ENCODE measurements around the gene KISS1R.
A peak's percentile ranks its signal among the peaks of the same experiment; 100 is the strongest.
"Not testable (repeated sequence)": the region's sequence is repeated elsewhere in the genome, so short reads cannot be mapped to it uniquely, and the experiment has no call there.

KISS1R gene

DNA sequence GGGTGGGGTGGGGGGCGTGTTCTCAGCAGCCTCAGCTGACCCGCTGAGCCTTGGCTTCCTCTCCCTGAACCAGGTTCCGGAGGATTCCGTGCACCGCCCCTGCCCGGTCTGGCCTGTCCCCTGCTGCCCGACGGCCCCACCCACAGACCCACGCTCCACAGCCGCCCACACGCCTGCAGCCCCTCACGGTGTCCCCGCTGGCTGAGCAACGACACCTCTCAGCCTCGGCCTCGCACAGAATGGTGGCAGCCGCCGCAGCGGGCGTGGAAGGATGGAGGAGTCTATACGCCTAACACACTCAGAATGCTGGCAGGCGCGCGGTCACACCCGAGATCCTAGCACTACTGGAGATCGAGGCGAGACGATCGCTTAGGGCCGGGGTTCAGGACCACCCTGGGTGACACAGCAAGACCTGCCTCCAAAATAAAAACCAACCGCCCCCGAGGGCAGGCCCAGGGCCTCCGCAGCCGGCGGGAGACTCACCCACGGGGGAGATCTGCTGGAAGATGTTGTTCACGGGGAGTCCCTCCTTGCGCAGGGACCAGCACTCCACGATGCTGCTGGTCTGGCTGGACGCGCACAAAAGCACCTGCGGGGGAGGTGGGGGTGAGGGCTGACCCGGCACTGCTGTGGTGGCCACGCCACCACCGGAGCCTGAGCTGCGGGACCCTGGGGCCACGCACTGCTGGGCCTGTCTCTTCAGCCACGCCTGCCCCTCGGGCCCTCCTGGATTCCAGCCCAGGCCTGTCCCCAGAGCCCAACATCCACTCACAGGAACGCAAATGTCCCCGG is 32.5 kb upstream of the KISS1R start:
- Histone ChIP-seq H3K9me3 (ENCODE audit: low read length) (no peaks in the 10 kb centered on the region), H3K27me3 (ENCODE audit: control insufficient read depth in 1 of 2, insufficient read depth in 2 of 2, low read length in 2 of 2) (no peaks in the 10 kb centered on the region), H3K4me3 (ENCODE audit: low read depth in 1 of 2, low read length in 2 of 2) (no peak overlapping the region), H3K36me3 (ENCODE audit: insufficient read depth, low read length) (peaks cover 61% of the 10 kb centered on the region), H3K4me1 (ENCODE audit: insufficient read depth, low read length) (no peaks in the 10 kb centered on the region), H3K9ac (ENCODE audit: low read length) (no peak overlapping the region), H3K27ac (ENCODE audit: low read depth, low read length) (no peak overlapping the region)

DNA sequence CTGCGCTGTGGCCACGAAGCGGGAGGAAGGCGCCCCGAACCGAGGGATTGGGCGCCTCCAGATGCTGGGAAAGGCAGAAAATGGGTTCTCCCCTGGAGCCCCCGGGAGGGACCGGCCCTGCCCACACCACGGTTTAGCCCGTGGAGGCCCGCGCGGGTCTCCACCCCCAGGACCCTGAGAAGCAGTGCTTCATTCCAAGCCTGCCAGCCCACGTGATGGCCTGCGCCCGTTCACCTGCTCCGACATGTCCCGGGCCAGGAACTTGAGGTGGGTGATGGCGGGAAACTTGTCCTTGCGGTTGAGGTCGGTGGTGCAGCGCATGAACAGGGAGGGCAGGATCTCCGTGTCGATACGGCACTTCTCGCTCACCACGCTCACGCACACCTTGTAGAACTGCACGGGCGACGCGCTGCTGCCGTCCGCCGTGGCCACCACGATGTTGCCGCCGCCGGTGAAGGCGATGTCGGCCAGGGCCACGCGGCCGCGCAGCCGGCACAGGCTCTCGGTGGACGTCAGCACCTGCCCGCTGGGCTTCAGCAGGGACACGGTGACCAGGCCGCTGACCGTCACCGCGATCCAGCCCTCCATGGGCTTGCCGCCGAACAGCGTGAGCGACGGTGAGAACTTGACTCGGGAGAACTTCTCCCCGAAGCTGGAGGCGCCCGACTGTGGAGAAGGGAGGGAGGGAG is 31.5 kb upstream of the KISS1R start:
- Histone ChIP-seq H3K27me3 (ENCODE audit: control insufficient read depth in 1 of 2, insufficient read depth in 2 of 2, low read length in 2 of 2) (no peaks in the 10 kb centered on the region), H3K4me3 (ENCODE audit: low read depth in 1 of 2, low read length in 2 of 2) (no peak overlapping the region), H3K9ac (ENCODE audit: low read length) (no peak overlapping the region), H3K9me3 (ENCODE audit: low read length) (no peaks in the 10 kb centered on the region), H3K4me1 (ENCODE audit: insufficient read depth, low read length) (no peaks in the 10 kb centered on the region), H3K36me3 (ENCODE audit: insufficient read depth, low read length) (peaks cover 70% of the 10 kb centered on the region), H3K27ac (ENCODE audit: low read depth, low read length) (no peak overlapping the region)

DNA sequence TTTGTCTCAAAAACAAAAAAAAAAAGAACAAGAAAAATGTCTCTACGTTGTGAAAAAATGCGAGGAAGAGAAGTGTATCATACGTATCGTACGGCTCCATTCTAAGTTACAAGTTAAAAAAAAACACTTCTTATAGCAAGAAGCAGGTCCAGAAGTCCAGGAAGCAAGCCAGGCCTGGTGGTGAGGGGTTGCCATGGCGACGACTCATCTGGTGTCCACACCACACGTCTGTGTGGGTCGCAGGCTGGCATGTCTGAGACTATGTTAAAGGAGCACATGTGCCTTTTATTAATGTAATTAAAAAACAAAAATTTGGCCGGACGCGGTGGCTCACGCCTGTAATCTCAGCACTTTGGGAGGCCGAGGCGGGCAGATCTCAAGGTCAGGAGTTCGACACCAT is 30.1 kb upstream of the KISS1R start:
- Histone ChIP-seq H3K9me3 (ENCODE audit: low read length) (no peaks in the 10 kb centered on the region), H3K9ac (ENCODE audit: low read length) (no peak overlapping the region), H3K36me3 (ENCODE audit: insufficient read depth, low read length) (peaks cover 57% of the 10 kb centered on the region), H3K27ac (ENCODE audit: low read depth, low read length) (no peak overlapping the region), H3K27me3 (ENCODE audit: control insufficient read depth in 1 of 2, insufficient read depth in 2 of 2, low read length in 2 of 2) (no peaks in the 10 kb centered on the region), H3K4me1 (ENCODE audit: insufficient read depth, low read length) (peaks cover 4% of the 10 kb centered on the region), H3K4me3 (ENCODE audit: low read depth in 1 of 2, low read length in 2 of 2) (no peak overlapping the region)

DNA sequence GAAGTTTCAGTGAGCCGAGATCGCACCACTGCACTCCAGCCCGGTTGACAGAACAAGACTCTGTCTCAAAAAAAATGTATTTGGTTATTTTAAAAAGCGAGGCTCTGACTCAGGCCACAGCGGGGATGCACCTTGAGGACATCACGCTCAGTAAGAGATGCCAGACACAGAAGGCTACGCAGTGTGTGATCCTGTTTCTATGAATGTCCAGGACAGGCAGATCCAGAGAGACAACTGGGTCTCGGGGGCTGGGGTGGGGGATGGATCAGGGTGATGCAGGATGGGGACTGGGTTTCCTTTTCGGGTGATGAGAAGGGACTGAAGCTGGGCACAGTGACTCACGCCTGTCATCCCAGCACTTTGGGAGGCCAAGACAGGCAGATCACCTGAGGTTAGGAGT is 29.5 kb upstream of the KISS1R start:
- Histone ChIP-seq H3K4me3 (ENCODE audit: low read depth in 1 of 2, low read length in 2 of 2) (no peak overlapping the region), H3K27ac (ENCODE audit: low read depth, low read length) (no peak overlapping the region), H3K9ac (ENCODE audit: low read length) (no peak overlapping the region), H3K36me3 (ENCODE audit: insufficient read depth, low read length) (peaks cover 51% of the 10 kb centered on the region), H3K27me3 (ENCODE audit: control insufficient read depth in 1 of 2, insufficient read depth in 2 of 2, low read length in 2 of 2) (no peaks in the 10 kb centered on the region), H3K4me1 (ENCODE audit: insufficient read depth, low read length) (peaks cover 6% of the 10 kb centered on the region), H3K9me3 (ENCODE audit: low read length) (no peaks in the 10 kb centered on the region)

DNA sequence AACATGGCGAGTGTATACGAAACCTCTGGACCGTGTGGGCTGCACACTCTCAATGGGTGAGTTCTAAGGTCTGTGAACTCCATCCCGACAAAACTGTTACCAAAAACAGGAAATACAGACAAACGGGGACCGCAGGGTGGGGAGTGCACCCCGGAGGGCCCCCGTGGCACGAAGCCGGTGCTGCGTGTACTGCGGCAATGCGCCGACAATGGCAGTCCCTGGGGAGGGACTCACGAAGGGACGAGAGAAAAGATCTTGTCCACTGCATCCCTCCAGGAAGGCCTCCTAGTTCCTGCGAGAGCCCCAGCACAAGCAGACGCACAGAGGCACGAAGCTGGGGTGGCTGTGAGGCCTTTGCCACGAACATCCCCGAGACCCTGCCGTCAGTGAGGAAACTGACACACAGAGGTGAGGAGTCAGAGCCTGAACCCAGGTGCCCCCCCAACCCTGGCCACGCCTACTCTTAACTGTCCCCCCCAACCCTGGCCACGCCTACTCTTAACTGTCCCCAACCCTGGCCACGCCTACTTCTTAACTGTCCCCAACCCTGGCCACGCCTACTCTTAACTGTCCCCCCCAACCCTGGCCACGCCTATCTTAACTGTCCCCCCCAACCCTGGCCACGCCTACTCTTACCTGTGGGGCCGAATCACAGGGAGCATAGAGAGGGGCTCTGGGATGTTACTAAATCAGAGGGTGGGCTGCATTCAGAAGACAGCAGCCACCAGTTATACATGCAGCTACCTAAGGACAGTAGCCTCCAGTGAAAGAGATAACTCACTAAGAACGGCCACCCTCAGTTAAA is 28.4 kb upstream of the KISS1R start:
- H3K27ac ChIP-seq (ENCODE audit: low read depth, low read length) = no peak overlapping the region
- H3K36me3 ChIP-seq (ENCODE audit: insufficient read depth, low read length) = peaks cover 41% of the 10 kb centered on the region
- no peak overlapping the region for H3K4me3 ChIP-seq (ENCODE audit: low read depth in 1 of 2, low read length in 2 of 2)
- H3K9me3 ChIP-seq (ENCODE audit: low read length) = no peaks in the 10 kb centered on the region
- peaks cover 6% of the 10 kb centered on the region for H3K4me1 ChIP-seq (ENCODE audit: insufficient read depth, low read length)
- no peaks in the 10 kb centered on the region for H3K27me3 ChIP-seq (ENCODE audit: control insufficient read depth in 1 of 2, insufficient read depth in 2 of 2, low read length in 2 of 2)
- H3K9ac ChIP-seq (ENCODE audit: low read length) = no peak overlapping the region

DNA sequence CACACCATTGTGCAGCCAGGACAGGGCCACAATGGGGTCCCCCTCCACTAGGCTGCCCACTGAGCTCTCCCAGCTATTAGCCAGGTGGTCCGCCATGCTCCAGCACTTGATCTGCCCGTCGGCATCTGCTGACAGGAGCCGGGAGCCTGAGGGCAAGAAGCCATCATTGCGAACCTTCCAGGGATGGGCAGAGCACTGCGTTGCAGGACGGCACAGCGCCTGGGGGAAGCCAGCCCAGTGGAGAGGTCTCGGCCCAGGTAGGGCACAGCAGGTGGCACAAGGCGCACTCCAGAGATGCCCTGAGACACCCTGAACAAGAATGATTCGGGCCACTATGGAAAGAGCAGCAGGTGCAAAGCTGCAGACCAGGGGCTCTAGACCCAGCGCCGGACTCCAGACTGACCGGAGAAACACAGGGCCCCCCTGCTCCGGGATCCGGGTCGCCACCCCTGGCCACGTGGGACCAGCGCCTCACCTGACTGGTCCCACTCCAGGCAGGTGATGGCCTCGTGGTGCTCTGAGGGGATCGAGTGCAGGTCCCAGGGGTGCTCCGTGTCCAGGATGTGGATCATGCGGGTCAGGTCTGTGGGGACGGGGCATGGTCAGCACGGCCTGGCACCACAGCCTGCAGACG is 27.4 kb upstream of the KISS1R start:
- Histone ChIP-seq H3K4me1 (ENCODE audit: insufficient read depth, low read length) (peaks cover 6% of the 10 kb centered on the region), H3K36me3 (ENCODE audit: insufficient read depth, low read length) (peaks cover 34% of the 10 kb centered on the region), H3K9ac (ENCODE audit: low read length) (no peak overlapping the region), H3K27me3 (ENCODE audit: control insufficient read depth in 1 of 2, insufficient read depth in 2 of 2, low read length in 2 of 2) (no peaks in the 10 kb centered on the region), H3K4me3 (ENCODE audit: low read depth in 1 of 2, low read length in 2 of 2) (no peak overlapping the region), H3K9me3 (ENCODE audit: low read length) (no peaks in the 10 kb centered on the region), H3K27ac (ENCODE audit: low read depth, low read length) (no peak overlapping the region)

DNA sequence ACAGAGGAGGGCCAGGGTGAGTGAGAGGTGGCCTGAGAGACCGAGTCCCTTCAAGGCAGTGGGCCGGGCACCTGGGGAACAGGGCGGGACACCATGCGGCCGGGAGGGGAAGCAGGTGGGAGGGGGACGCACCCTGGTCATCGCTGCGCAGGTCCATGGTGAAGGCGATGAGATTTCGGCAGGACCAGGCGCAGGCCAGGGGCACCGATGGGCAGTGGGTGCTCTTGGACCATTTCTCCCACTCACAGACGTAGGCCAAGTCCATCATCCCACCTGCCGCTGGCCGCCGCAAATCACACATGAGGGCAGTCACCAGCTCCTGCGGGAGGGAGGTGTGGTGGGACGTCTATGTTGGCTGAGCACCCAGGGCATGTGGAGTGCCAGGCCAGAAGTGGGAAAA is 26.3 kb upstream of the KISS1R start:
- Histone ChIP-seq H3K9me3 (ENCODE audit: low read length) (no peaks in the 10 kb centered on the region), H3K27ac (ENCODE audit: low read depth, low read length) (no peak overlapping the region), H3K4me1 (ENCODE audit: insufficient read depth, low read length) (peaks cover 6% of the 10 kb centered on the region), H3K27me3 (ENCODE audit: control insufficient read depth in 1 of 2, insufficient read depth in 2 of 2, low read length in 2 of 2) (no peaks in the 10 kb centered on the region), H3K4me3 (ENCODE audit: low read depth in 1 of 2, low read length in 2 of 2) (no peak overlapping the region), H3K9ac (ENCODE audit: low read length) (no peak overlapping the region), H3K36me3 (ENCODE audit: insufficient read depth, low read length) (peaks cover 25% of the 10 kb centered on the region)

DNA sequence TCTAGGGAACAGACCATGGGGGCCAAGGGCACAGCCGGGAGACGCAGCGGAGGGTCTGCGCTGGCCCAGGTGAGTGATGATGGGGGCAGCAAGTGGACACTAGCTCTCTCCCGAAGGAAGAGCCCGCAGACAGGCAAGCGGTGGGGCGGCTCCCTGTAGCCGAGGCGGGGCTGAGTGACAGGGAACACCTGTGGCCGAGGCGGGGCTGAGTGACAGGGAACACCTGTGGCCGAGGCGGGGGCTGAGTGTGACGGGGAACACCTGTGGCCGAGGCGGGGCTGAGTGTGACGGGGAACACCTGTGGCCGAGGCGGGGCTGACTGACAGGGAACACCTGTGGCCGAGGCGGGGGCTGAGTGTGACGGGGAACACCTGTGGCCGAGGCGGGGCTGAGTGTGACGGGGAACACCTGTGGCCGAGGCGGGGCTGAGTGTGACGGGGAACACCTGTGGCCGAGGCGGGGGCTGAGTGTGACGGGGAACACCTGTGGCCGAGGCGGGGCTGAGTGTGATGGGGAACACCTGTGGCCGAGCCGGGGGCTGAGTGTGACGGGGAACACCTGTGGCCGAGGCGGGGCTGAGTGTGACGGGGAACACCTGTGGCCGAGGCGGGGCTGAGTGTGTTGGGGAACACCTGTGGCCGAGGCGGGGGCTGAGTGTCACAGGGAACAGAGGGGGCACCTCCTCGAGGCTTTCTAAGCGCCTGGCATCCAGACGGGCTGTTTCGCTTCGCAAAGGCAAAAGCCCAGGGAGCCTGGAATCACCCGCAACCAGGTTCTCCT is 25.5 kb upstream of the KISS1R start:
- peaks cover 19% of the 10 kb centered on the region for H3K36me3 ChIP-seq (ENCODE audit: insufficient read depth, low read length)
- H3K9me3 ChIP-seq (ENCODE audit: low read length); H3K27me3 ChIP-seq (ENCODE audit: control insufficient read depth in 1 of 2, insufficient read depth in 2 of 2, low read length in 2 of 2); H3K4me1 ChIP-seq (ENCODE audit: insufficient read depth, low read length): not testable (repeated sequence)
- H3K27ac ChIP-seq (ENCODE audit: low read depth, low read length) = peak overlapping the region; percentile 61
- peak overlapping the region; percentile 79 to 91 for H3K4me3 ChIP-seq (ENCODE audit: low read depth in 1 of 2, low read length in 2 of 2)
- H3K9ac ChIP-seq (ENCODE audit: low read length) = peak overlapping the region; percentile 61

DNA sequence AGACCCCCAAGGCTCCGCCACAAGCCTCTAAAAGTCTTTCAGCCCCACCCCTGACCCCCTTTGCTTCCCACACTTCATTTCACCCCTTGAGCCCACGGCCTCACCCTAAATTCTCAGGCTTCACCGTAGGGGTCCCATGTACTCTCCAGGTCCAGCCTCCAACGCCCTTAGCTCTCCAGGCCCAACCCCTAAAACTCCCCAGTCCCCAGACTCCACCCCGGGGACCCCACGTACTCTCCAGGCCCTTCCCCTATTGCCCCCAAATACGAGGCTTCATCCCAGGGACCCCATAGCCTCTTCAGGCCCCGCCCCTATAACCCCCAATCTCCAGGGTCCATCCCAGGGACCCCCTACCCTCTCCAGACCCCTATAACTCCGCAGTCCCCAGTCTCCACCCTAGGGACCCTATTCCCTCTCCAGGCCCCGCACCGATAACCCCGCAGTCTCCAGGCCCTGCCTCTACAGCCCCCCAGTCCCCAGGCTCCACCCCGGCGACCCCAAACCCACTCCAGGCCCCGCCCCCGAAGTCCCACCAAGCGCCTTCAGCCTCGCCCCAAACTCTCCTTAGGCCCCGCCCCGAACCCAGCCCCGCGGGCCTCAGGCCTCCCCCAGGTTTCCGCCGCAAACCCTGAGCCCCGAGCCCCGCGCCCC is 24.8 kb upstream of the KISS1R start:
- peak overlapping the region; percentile 61 for H3K27ac ChIP-seq (ENCODE audit: low read depth, low read length)
- H3K9me3 ChIP-seq (ENCODE audit: low read length) = no peaks in the 10 kb centered on the region
- peaks cover 17% of the 10 kb centered on the region for H3K36me3 ChIP-seq (ENCODE audit: insufficient read depth, low read length)
- H3K27me3 ChIP-seq (ENCODE audit: control insufficient read depth in 1 of 2, insufficient read depth in 2 of 2, low read length in 2 of 2) = no peaks in the 10 kb centered on the region
- H3K4me1 ChIP-seq (ENCODE audit: insufficient read depth, low read length) = peaks cover 6% of the 10 kb centered on the region
- peak overlapping the region; percentile 61 for H3K9ac ChIP-seq (ENCODE audit: low read length)
- H3K4me3 ChIP-seq (ENCODE audit: low read depth in 1 of 2, low read length in 2 of 2) = peak overlapping the region; percentile 79 to 91

DNA sequence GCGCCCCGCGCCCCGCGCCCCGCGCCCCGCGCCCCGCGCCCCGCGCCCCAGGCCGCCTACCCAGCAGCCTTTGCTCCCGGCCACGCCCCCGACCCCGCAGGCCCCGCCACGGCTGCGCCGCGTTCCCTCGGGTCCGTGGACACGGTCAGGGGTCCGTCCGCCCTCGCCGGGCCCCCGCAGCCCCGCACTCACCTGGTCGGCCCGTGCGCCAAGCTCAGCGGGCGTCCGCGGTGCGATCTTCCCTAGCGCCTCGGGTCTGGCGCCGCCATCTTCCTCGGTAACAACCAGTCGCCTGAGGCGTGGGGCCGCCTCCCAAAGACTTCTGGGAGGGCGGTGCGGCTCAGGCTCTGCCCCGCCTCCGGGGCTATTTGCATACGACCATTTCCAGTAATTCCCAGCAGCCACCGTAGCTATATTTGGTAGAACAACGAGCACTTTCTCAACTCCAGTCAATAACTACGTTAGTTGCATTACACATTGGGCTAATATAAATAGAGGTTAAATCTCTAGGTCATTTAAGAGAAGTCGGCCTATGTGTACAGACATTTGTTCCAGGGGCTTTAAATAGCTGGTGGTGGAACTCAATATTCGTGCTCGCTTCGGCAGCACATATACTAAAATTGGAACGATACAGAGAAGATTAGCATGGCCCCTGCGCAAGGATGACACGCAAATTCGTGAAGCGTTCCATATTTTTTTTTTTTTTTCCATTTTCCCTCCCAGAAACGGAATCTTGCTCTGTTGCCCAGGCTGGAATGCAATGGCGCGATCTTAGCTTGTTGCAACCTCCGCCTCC is 24.0 kb upstream of the KISS1R start, which contains the start of the genes MED16 and RNU6-9:
MED16 (minus strand) TSS at position 294 of the 796 bp plus-strand sequence. CDS start 2,056 bp downstream, outside the sequence.
RNU6-9 (plus strand) TSS at position 591 of the 796 bp plus-strand sequence.
- Histone ChIP-seq H3K9ac (ENCODE audit: low read length) (peak within 1 kb of the TSS; percentile 61), H3K27ac (ENCODE audit: low read depth, low read length) (peak within 1 kb of the TSS; percentile 84), H3K36me3 (ENCODE audit: insufficient read depth, low read length) (peaks cover 17% of the 10 kb centered on the region), H3K9me3 (ENCODE audit: low read length) (no peaks in the 10 kb centered on the region), H3K27me3 (ENCODE audit: control insufficient read depth in 1 of 2, insufficient read depth in 2 of 2, low read length in 2 of 2) (no peaks in the 10 kb centered on the region), H3K4me3 (ENCODE audit: low read depth in 1 of 2, low read length in 2 of 2) (peak within 1 kb of the TSS; percentile 79 to 91), H3K4me1 (ENCODE audit: insufficient read depth, low read length) (peaks cover 6% of the 10 kb centered on the region)

All from muscle layer of colon (tissue), 2 donors.